Neural cell (in vitro differentiated cells): ENCODE data around the gene APOL5. TPM values are rescaled to one million over a fixed set of nuclear protein-coding genes. Genes with fewer than 3 reads are reported as not detected.

Experiments
- H2AFZ ChIP-seq: fragments of 200-600, 300-800 bp; sonication (generic), shearing (Covaris generic); 2 replicates; pipeline ENCODE4 v1.6.0; 2014; ENCODE audit warnings: low read depth, mild to moderate bottlenecking, antibody characterized with exemption, low read length, moderate library complexity
- H3F3A ChIP-seq: fragments of 200-600 bp; shearing (Covaris generic); 2 replicates; pipeline ENCODE4 v1.6.1; 2016; ENCODE audit warnings: mild to moderate bottlenecking, moderate library complexity, mixed read lengths, antibody characterized with exemption, low read length; ENCODE audit not compliant: insufficient read depth, poor library complexity, severe bottlenecking
- H3K27ac ChIP-seq: fragments of 200-600, 300-800 bp; sonication (generic), shearing (Covaris generic); 2 replicates; pipeline ENCODE4 v1.5.1; 2014; ENCODE audit warnings: mild to moderate bottlenecking, low read length, moderate library complexity
- H3K27me3 ChIP-seq: fragments of 300-800, 200-600 bp; sonication (generic), shearing (Covaris generic); 2 replicates; pipeline ENCODE4 v1.6.0; 2014; ENCODE audit warnings: mild to moderate bottlenecking, low read depth, low read length, moderate library complexity; ENCODE audit not compliant: insufficient read depth
- H3K36me3 ChIP-seq: fragments of 300-800, 200-600 bp; sonication (generic), shearing (Covaris generic); 2 replicates; pipeline ENCODE4 v1.5.1; 2014; ENCODE audit warnings: mild to moderate bottlenecking, antibody characterized with exemption, low read length, moderate library complexity; ENCODE audit not compliant: insufficient read depth
- H3K4me2 ChIP-seq: fragments of 300-800, 200-600 bp; sonication (generic), shearing (Covaris generic); 2 replicates; pipeline ENCODE4 v1.6.0; 2014; ENCODE audit warnings: mild to moderate bottlenecking, low read length
- H3K4me3 ChIP-seq: fragments of 300-800, 200-600 bp; sonication (generic), shearing (Covaris generic); 2 replicates; pipeline ENCODE4 v1.5.1; 2014; ENCODE audit warnings: mild to moderate bottlenecking, low read length, moderate library complexity
- H3K79me2 ChIP-seq: fragments of 200-600 bp; shearing (Covaris generic); replicated peaks from 2 replicates; pipeline ENCODE4 v1.6.0; 2014; ENCODE audit warnings: mild to moderate bottlenecking, low read length, moderate library complexity; ENCODE audit not compliant: insufficient read depth
- H3K9ac ChIP-seq: fragments of 300-800, 200-600 bp; sonication (generic), shearing (Covaris generic); 2 replicates; pipeline ENCODE4 v1.6.1; 2016; ENCODE audit warnings: mild to moderate bottlenecking, low read length, mixed read lengths
- H3K9me2 ChIP-seq: fragments of 200-600 bp; shearing (Covaris generic); 2 replicates; pipeline ENCODE4 v1.6.1; 2016; ENCODE audit warnings: mild to moderate bottlenecking, low read length, mixed read lengths; ENCODE audit not compliant: insufficient read depth
- H3K9me3 ChIP-seq: fragments of 200-600, 300-800 bp; sonication (generic), shearing (Covaris generic); 2 replicates; pipeline ENCODE4 v1.6.1; 2016; ENCODE audit warnings: mild to moderate bottlenecking, mixed run types, low read length, moderate library complexity, mixed read lengths
- H4K20me1 ChIP-seq: fragments of 200-600 bp; shearing (Covaris generic); 2 replicates; pipeline ENCODE4 v1.6.1; 2016; ENCODE audit warnings: mild to moderate bottlenecking, mixed run types; ENCODE audit not compliant: insufficient read depth
- CTCF ChIP-seq: fragments of 450-650 bp; IDR thresholded peaks from 2 replicates; pipeline ENCODE4 v1.5.1; 2014; ENCODE audit warnings: antibody characterized with exemption, mild to moderate bottlenecking, moderate library complexity; ENCODE audit not compliant: poor library complexity, severe bottlenecking
- EP300 ChIP-seq: fragments of 450-650 bp; conservative IDR thresholded peaks from 2 replicates; pipeline ENCODE4 v1.6.1; 2014; ENCODE audit warnings: antibody characterized with exemption, mild to moderate bottlenecking, moderate library complexity; ENCODE audit not compliant: poor library complexity, severe bottlenecking
- EZH2 ChIP-seq: fragments of 200-600, 300-800 bp; shearing (Covaris generic), sonication (generic); IDR thresholded peaks from 2 replicates; pipeline ENCODE4 v1.6.1; 2014; ENCODE audit warnings: antibody characterized with exemption, low read length, borderline replicate concordance, mild to moderate bottlenecking; ENCODE audit not compliant: insufficient read depth, poor library complexity, severe bottlenecking
- MXI1 ChIP-seq: fragments of 450-650 bp; conservative IDR thresholded peaks from 2 replicates; pipeline ENCODE4 v1.6.1; 2014; ENCODE audit warnings: antibody characterized with exemption, mild to moderate bottlenecking; ENCODE audit not compliant: poor library complexity, severe bottlenecking
- POLR2AphosphoS5 ChIP-seq: IDR thresholded peaks from 2 replicates; pipeline ENCODE4 v1.6.1; 2012
- RAD21 ChIP-seq: fragments of 450-650 bp; conservative IDR thresholded peaks from 2 replicates; pipeline ENCODE4 v1.6.1; 2014; ENCODE audit warnings: antibody characterized with exemption, mild to moderate bottlenecking, moderate library complexity
- REST ChIP-seq: IDR thresholded peaks from 2 replicates; pipeline ENCODE4 v1.6.1; 2012; ENCODE audit warnings: borderline replicate concordance
- SMC3 ChIP-seq: fragments of 450-650 bp; conservative IDR thresholded peaks from 2 replicates; pipeline ENCODE4 v1.6.1; 2014; ENCODE audit warnings: antibody characterized with exemption, mild to moderate bottlenecking, moderate library complexity; ENCODE audit not compliant: poor library complexity
- TAF1 ChIP-seq: IDR thresholded peaks from 2 replicates; pipeline ENCODE4 v1.6.1; 2012; ENCODE audit warnings: low read depth
- polyA plus RNA-seq: library from polyadenylated mRNA; depleted of rRNA; stranded (reverse); fragments of >200 nt; gene quantifications from 2 replicates; pipeline ENCODE4 v1.2.3, GENCODE V29; 2014

Gene APOL5
- polyA plus RNA-seq, 1 donor from 2014 or later: not detected

- Histone ChIP-seq H3K4me3 (no peak overlapping the region), H3K79me2 (no peaks in the 10 kb centered on the region), H3F3A (no peaks in the 10 kb centered on the region), H3K9me2 (no peaks in the 10 kb centered on the region), H2AFZ (no peak overlapping the region), H3K27ac (no peak overlapping the region), H3K27me3 (no peaks in the 10 kb centered on the region), H3K36me3 (peaks cover 44% of the 10 kb centered on the region), H3K9me3 (no peaks in the 10 kb centered on the region), H3K9ac (no peak overlapping the region), H3K4me2 (no peak overlapping the region), H4K20me1 (peaks cover 4% of the 10 kb centered on the region)
- TF ChIP-seq CTCF (no peak), EP300 (no peak), POLR2AphosphoS5 (no peak), REST (no peak), EZH2 (no peak), TAF1 (no peak)
Measured at GRCh38 chr22:35756722-35757121, 39.0 kb downstream of the APOL5 start.

GRCh38 chr22:35758394-35758793 is 40.7 kb downstream of the APOL5 start:
- H3K4me2 ChIP-seq: no peak overlapping the region
- TF ChIP-seq CTCF (no peak), TAF1 (no peak), MXI1 (no peak), EP300 (no peak), POLR2AphosphoS5 (no peak), SMC3 (no peak), REST (no peak), EZH2 (no peak), RAD21 (no peak)
- no peak overlapping the region for H2AFZ ChIP-seq
- no peak overlapping the region for H3K9ac ChIP-seq
- no peaks in the 10 kb centered on the region for H3K79me2 ChIP-seq
- H3K36me3 ChIP-seq: peaks cover 44% of the 10 kb centered on the region
- H4K20me1 ChIP-seq: no peaks in the 10 kb centered on the region
- no peak overlapping the region for H3K27ac ChIP-seq
- H3K27me3 ChIP-seq: no peaks in the 10 kb centered on the region
- H3K9me2 ChIP-seq: no peaks in the 10 kb centered on the region
- no peak overlapping the region for H3K4me3 ChIP-seq
- no peaks in the 10 kb centered on the region for H3K9me3 ChIP-seq
- H3F3A ChIP-seq: no peaks in the 10 kb centered on the region
